GM21786 (cell line): Measurements from ENCODE around the gene OR8J1.
"Not testable (repeated sequence)": the region's sequence is repeated elsewhere in the genome, so short reads cannot be mapped to it uniquely, and the experiment has no call there.

Experiments
- ATAC-seq: cut with Tn5 transposase; IDR thresholded peaks from one replicate; pipeline ENCODE4 v1.9.1; 2021; ENCODE audit not compliant: unreplicated experiment

The OR8J1 gene

GRCh38 chr11:56353991-56354390, at the start of gene OR8J1:
Gene OR8J1 (plus strand): TSS chr11:56354291. CDS start chr11:56360247, 5,956 bp downstream.
- no peak for ATAC-seq

- no peak for ATAC-seq
Observed at GRCh38 chr11:56307836-56308235, 46.3 kb upstream of the OR8J1 start.

GRCh38 chr11:56314844-56315243, 39.2 kb upstream of the OR8J1 start, which contains the start of gene OR8K3:
Gene OR8K3 (plus strand): TSS chr11:56315144. CDS start chr11:56318307, 3,163 bp downstream.
- no peak for ATAC-seq

- no peak for ATAC-seq
Observed at GRCh38 chr11:56331861-56332491, 22.1 kb upstream of the OR8J1 start.

GRCh38 chr11:56333156-56333555, 20.9 kb upstream of the OR8J1 start:
- ATAC-seq = no peak

GRCh38 chr11:56340289-56340688, 13.8 kb upstream of the OR8J1 start:
- no peak for ATAC-seq

GRCh38 chr11:56345739-56346138, 8.4 kb upstream of the OR8J1 start, which contains the start of gene OR8K1:
Gene OR8K1 (plus strand): TSS chr11:56346039. CDS start chr11:56346039, 0 bp downstream.
- ATAC-seq = no peak

- no peak for ATAC-seq
Observed at GRCh38 chr11:56375324-56375723, 21.2 kb downstream of the OR8J1 start, which contains the start of gene OR8U1. Gene OR8U1 (plus strand): TSS chr11:56375624. CDS start chr11:56375624, 0 bp downstream.

GRCh38 chr11:56380120-56380519, 26.0 kb downstream of the OR8J1 start:
- no peak for ATAC-seq

GRCh38 chr11:56394381-56394780, 40.3 kb downstream of the OR8J1 start:
- ATAC-seq = no peak

- ATAC-seq = no peak
Observed at GRCh38 chr11:56396047-56396446, 42.0 kb downstream of the OR8J1 start.

- ATAC-seq = not testable (repeated sequence)
Observed at GRCh38 chr11:56401858-56402461, 47.9 kb downstream of the OR8J1 start.

- no peak for ATAC-seq
Observed at GRCh38 chr11:56404393-56404792, 50.3 kb downstream of the OR8J1 start.

GRCh38 chr11:56410801-56411200, 56.7 kb downstream of the OR8J1 start:
- ATAC-seq = no peak
